Measurements from ENCODE around the gene ANKRD18B. TPM values are rescaled to one million over a fixed set of nuclear protein-coding genes. Genes with fewer than 3 reads are reported as not detected.
A peak's percentile ranks its signal among the peaks of the same experiment; 100 is the strongest.
"Not testable (repeated sequence)": the region's sequence is repeated elsewhere in the genome, so short reads cannot be mapped to it uniquely, and the experiment has no call there.

The ANKRD18B gene
- total and polyA plus RNA-seq, 9 of the 15 experiments (the other 6 are each of a cell fraction or from before 2014, with no cell fraction given): 0.43 to 12.6 (median 1.8) TPM

GRCh38 chr9:33600911-33601310, 76.9 kb downstream of the ANKRD18B start:
- POLR2A ChIA-PET; DNase-seq (ENCODE audit: extremely low read depth in 1 of 4, low spot score in 3 of 4); H3K27ac ChIP-seq (ENCODE audit: extremely low read depth, low read depth, low read length); H4K20me1 ChIP-seq (replicated peaks; ENCODE audit: control insufficient read depth, insufficient read depth, low read length); ATAC-seq; intact Hi-C loops (cut with micrococcal nuclease); H3K79me2 ChIP-seq (ENCODE audit: control insufficient read depth, insufficient read depth, low read length); H3K9ac ChIP-seq (ENCODE audit: insufficient read depth in 1 of 2, low read depth in 2 of 2, low read length in 2 of 2); H3K9me3 ChIP-seq (replicated peaks; ENCODE audit: control insufficient read depth, insufficient read depth, low read depth, low read length); H3K9me1 ChIP-seq (ENCODE audit: control insufficient read depth, insufficient read depth, low read length); FAIRE-seq; in situ Hi-C loops (cut with MboI); H2AFZ ChIP-seq (ENCODE audit: low read depth, low read length); H3K4me3 ChIP-seq; H3K4me2 ChIP-seq (ENCODE audit: insufficient read depth, low read length); BruUV-seq (replicated peaks); H3K36me3 ChIP-seq (ENCODE audit: control insufficient read depth, insufficient read depth, low read length); H3K27me3 ChIP-seq (ENCODE audit: control insufficient read depth in 2 of 2, insufficient read depth in 2 of 2, low read length in 2 of 2); H3K4me1 ChIP-seq (replicated peaks in 1 of 2; ENCODE audit: control insufficient read depth in 2 of 2, insufficient read depth in 2 of 2, low read length in 2 of 2); CTCF ChIA-PET (ENCODE audit: low intra/inter-chr PET ratio): not testable (repeated sequence)
- no CpG with 5 or more reads among the region's 32 CpGs for WGBS (ENCODE audit: insufficient coverage, low coverage, missing lambda C conversion rate)

- H2AFZ ChIP-seq (ENCODE audit: low read depth, low read length); FAIRE-seq; BruUV-seq (replicated peaks); H3K9me1 ChIP-seq (ENCODE audit: control insufficient read depth, insufficient read depth, low read length); DNase-seq (ENCODE audit: extremely low read depth in 1 of 4, low spot score in 3 of 4); intact Hi-C loops (cut with micrococcal nuclease); H3K79me2 ChIP-seq (ENCODE audit: control insufficient read depth, insufficient read depth, low read length); H3K4me3 ChIP-seq; H4K20me1 ChIP-seq (replicated peaks; ENCODE audit: control insufficient read depth, insufficient read depth, low read length); in situ Hi-C loops (cut with MboI); H3K36me3 ChIP-seq (ENCODE audit: control insufficient read depth, insufficient read depth, low read length); H3K27me3 ChIP-seq (ENCODE audit: control insufficient read depth in 2 of 2, insufficient read depth in 2 of 2, low read length in 2 of 2); H3K9me3 ChIP-seq (replicated peaks; ENCODE audit: control insufficient read depth, insufficient read depth, low read depth, low read length); H3K27ac ChIP-seq (ENCODE audit: extremely low read depth, low read depth, low read length); H3K4me2 ChIP-seq (ENCODE audit: insufficient read depth, low read length); H3K9ac ChIP-seq (ENCODE audit: insufficient read depth in 1 of 2, low read depth in 2 of 2, low read length in 2 of 2); H3K4me1 ChIP-seq (replicated peaks in 1 of 2; ENCODE audit: control insufficient read depth in 2 of 2, insufficient read depth in 2 of 2, low read length in 2 of 2): not testable (repeated sequence)
- WGBS (ENCODE audit: insufficient coverage, low coverage, missing lambda C conversion rate): 4% methylated on average over 2 of the region's 3 CpGs
- ATAC-seq: peak; percentile 73
- ChIA-PET CTCF (ENCODE audit: low intra/inter-chr PET ratio) (interaction anchor here (0.6 kb wide), 1 partner anchor 25 kb away, joined by 3 read pairs; no protein-coding TSS in a partner anchor), POLR2A (interaction anchor here (0.8 kb wide), 1 partner anchor 25 kb away, joined by 4 read pairs; no protein-coding TSS in a partner anchor)
- TF ChIP-seq CTCF (IDR thresholded peaks at IDR 0.05 in 2 of 3, conservative IDR thresholded peaks at IDR 0.05 in 1 of 3; ENCODE audit: insufficient read depth in 2 of 3, low read depth in 1 of 3, low read length in 3 of 3): 0 out of 6 replicates have a peak, but pooled peaks of 2 of the 3 experiments have one; percentile 21 to 27
These were observed 80.2 kb downstream of the ANKRD18B start for GRCh38 chr9:33604249-33604648.
